ENCODE data around the gene PHF14.

GRCh38 chr7:11208883-11209465 lies 235.3 kb downstream of the PHF14 start:
- no peak for TF ChIP-seq CTCF (IDR thresholded peaks at IDR 0.05; ENCODE audit: low read length)
- TF ChIP-seq EZH2phosphoT487 (IDR thresholded peaks at IDR 0.05; ENCODE audit: low read length) = no peak

All from MM.1S (cell line).